RCC 7860 (cell line): ENCODE results near the gene FBXL19.

Experiments used
- DNase-seq: peaks from one replicate; pipeline ENCODE4 v3.0.0-alpha.2; 2015; ENCODE audit warnings: low spot score
- FAIRE-seq: peaks from 2 replicates; lab custom pipeline; 2012; peaks lifted over from hg19 to GRCh38; lab: Jason Lieb, UNC

The FBXL19 gene

GRCh38 chr16:30984669-30985400 is 61.5 kb downstream of the FBXL19 start, which contains the start of gene HSD3B7:
HSD3B7 (plus strand) TSS chr16:30985207; CDS start chr16:30985659, 452 bp downstream.
- FAIRE-seq: no peak
- DNase-seq: peak; percentile 64

GRCh38 chr16:30985401-30986128 is 62.2 kb downstream of the FBXL19 start:
- no peak for FAIRE-seq
- DNase-seq: peak; percentile 63

GRCh38 chr16:30986129-30986991 is 63.0 kb downstream of the FBXL19 start:
- no peak for DNase-seq
- no peak for FAIRE-seq

- FAIRE-seq: no peak
- no peak for DNase-seq
Observed at GRCh38 chr16:30987581-30988190, 64.3 kb downstream of the FBXL19 start.

- no peak for FAIRE-seq
Observed at GRCh38 chr16:30989469-30990047, 66.2 kb downstream of the FBXL19 start.

GRCh38 chr16:30990105-30990504 is 66.7 kb downstream of the FBXL19 start:
- FAIRE-seq (no peak), DNase-seq (no peak)

More at GRCh38 chr16:30989469-30990047, 66.2 kb downstream of the FBXL19 start:
- DNase-seq: no peak

GRCh38 chr16:30991052-30991451 is 67.7 kb downstream of the FBXL19 start:
- DNase-seq: no peak
- no peak for FAIRE-seq

- no peak for FAIRE-seq
- DNase-seq: no peak
Observed at GRCh38 chr16:30992276-30992780, 69.0 kb downstream of the FBXL19 start.

GRCh38 chr16:30992931-30993816 is 69.8 kb downstream of the FBXL19 start:
- no peak for DNase-seq
- FAIRE-seq: no peak

GRCh38 chr16:30995927-30996323 is 72.6 kb downstream of the FBXL19 start:
- DNase-seq (no peak), FAIRE-seq (no peak)

GRCh38 chr16:30996324-30996984 is 73.1 kb downstream of the FBXL19 start:
- FAIRE-seq (no peak), DNase-seq (peak; percentile 61)

GRCh38 chr16:30996985-30997724 is 73.8 kb downstream of the FBXL19 start:
- DNase-seq (peak; percentile 70), FAIRE-seq (no peak)

GRCh38 chr16:30997725-30998711 is 74.6 kb downstream of the FBXL19 start:
- FAIRE-seq (peak; percentile 71), DNase-seq (peak; percentile 89)
